HG03103 (cell line): ENCODE results near the gene FOXK1.
"Not testable (repeated sequence)": the region's sequence is repeated elsewhere in the genome, so short reads cannot be mapped to it uniquely, and the experiment has no call there.

Experiments used
- ATAC-seq: cut with Tn5 transposase; IDR thresholded peaks from one replicate; pipeline ENCODE4 v1.9.1; 2021; ENCODE audit warnings: low read depth; ENCODE audit not compliant: unreplicated experiment

The FOXK1 gene

GRCh38 chr7:4665661-4666060 lies 16.4 kb upstream of the FOXK1 start:
- ATAC-seq, result no peak

- ATAC-seq, result no peak
Measured at GRCh38 chr7:4667776-4668509, 14.2 kb upstream of the FOXK1 start.

GRCh38 chr7:4668510-4668847 lies 13.6 kb upstream of the FOXK1 start:
- ATAC-seq, result no peak

- ATAC-seq, result no peak
Measured at GRCh38 chr7:4670791-4671190, 11.3 kb upstream of the FOXK1 start.

GRCh38 chr7:4675771-4676367 lies 6.2 kb upstream of the FOXK1 start:
- no peak for ATAC-seq

GRCh38 chr7:4677518-4677917 lies 4.6 kb upstream of the FOXK1 start:
- not testable (repeated sequence) for ATAC-seq

GRCh38 chr7:4681218-4681851 lies 760 bp upstream of the FOXK1 start:
- ATAC-seq, result no peak

- peak; percentile 29 for ATAC-seq
Measured at GRCh38 chr7:4682621-4683042, 537 bp downstream of the FOXK1 start.

- no peak for ATAC-seq
Measured at GRCh38 chr7:4683043-4683883, 1.2 kb downstream of the FOXK1 start.

GRCh38 chr7:4683884-4684565 lies 1.9 kb downstream of the FOXK1 start:
- no peak for ATAC-seq

GRCh38 chr7:4684846-4685245 lies 2.8 kb downstream of the FOXK1 start:
- no peak for ATAC-seq

- ATAC-seq, result not testable (repeated sequence)
Measured at GRCh38 chr7:4685676-4686075, 3.6 kb downstream of the FOXK1 start.

- ATAC-seq, result no peak
Measured at GRCh38 chr7:4687956-4688355, 5.9 kb downstream of the FOXK1 start.

GRCh38 chr7:4689151-4689550 lies 7.1 kb downstream of the FOXK1 start:
- no peak for ATAC-seq

- no peak for ATAC-seq
Measured at GRCh38 chr7:4689668-4690067, 7.6 kb downstream of the FOXK1 start.

- no peak for ATAC-seq
Measured at GRCh38 chr7:4690953-4691856, 9.1 kb downstream of the FOXK1 start.

GRCh38 chr7:4692055-4692454 lies 10.0 kb downstream of the FOXK1 start:
- no peak for ATAC-seq

GRCh38 chr7:4692622-4693021 lies 10.5 kb downstream of the FOXK1 start:
- ATAC-seq, result not testable (repeated sequence)

GRCh38 chr7:4693152-4693551 lies 11.1 kb downstream of the FOXK1 start:
- ATAC-seq, result no peak

- no peak for ATAC-seq
Measured at GRCh38 chr7:4693749-4694148, 11.7 kb downstream of the FOXK1 start.
